K562 (cell line): ENCODE data around the gene MCC. TPM values are rescaled to one million over a fixed set of nuclear protein-coding genes. Genes with fewer than 3 reads are reported as not detected.

ENCODE experiments used
- HNRNPL ChIP-seq: fragments of 200-400 bp; formaldehyde crosslinking; IDR thresholded peaks from 2 replicates; pipeline ENCODE4 v1.6.1; 2017; ENCODE audit warnings: low read depth, mild to moderate bottlenecking, low read length
- polyA plus RNA-seq, 8 experiments: library from polyadenylated mRNA; depleted of rRNA in 4 of 8; stranded (reverse) in 5 of 8; unstranded in 3 of 8; fragments of >200 nt; fragmentation: Nextera tagmentation in 2 of 8; fragmentation: Illumina TruSeq in 1 of 8; extraction: Ambion mirVana in 2 of 8; extraction: Trizol in 1 of 8; gene quantifications; 2 replicates each; pipeline versions ENCODE4 v1.2.1 to v1.2.3, GENCODE V29; 2011 to 2014; ENCODE audit warnings: inconsistent platforms in 1 of 8, missing spikeins in 1 of 8
- total RNA-seq, 7 experiments: library from RNA; depleted of rRNA in 6 of 7; stranded (reverse); fragments of >200 nt in 6 of 7; fragmentation: Illumina TruSeq in 2 of 7; extraction: Trizol in 2 of 7; gene quantifications; 2 replicates each; pipeline versions ENCODE4 v1.2.1 to v1.2.3, GENCODE V29; 2011 to 2021; ENCODE audit warnings: low replicate concordance in 1 of 7
- TF ChIP-seq, protein P1 (sequence below): fragments of 450-650 bp; IDR thresholded peaks from 2 replicates; pipeline ENCODE4 v1.6.1; 2016; ENCODE audit warnings: low read depth
- TF ChIP-seq, protein P2 (sequence below): fragments of 250-450 bp; sonication (Bioruptor Pico); IDR thresholded peaks from 2 replicates; pipeline ENCODE4 v1.4.0; 2020; ENCODE audit warnings: mild to moderate bottlenecking

The MCC gene
- total and polyA plus RNA-seq, 9 of the 15 experiments (the other 6 are each of a cell fraction or from before 2014, with no cell fraction given), result 0.04 to 0.24 (median 0.06) TPM; not detected in 1

DNA sequence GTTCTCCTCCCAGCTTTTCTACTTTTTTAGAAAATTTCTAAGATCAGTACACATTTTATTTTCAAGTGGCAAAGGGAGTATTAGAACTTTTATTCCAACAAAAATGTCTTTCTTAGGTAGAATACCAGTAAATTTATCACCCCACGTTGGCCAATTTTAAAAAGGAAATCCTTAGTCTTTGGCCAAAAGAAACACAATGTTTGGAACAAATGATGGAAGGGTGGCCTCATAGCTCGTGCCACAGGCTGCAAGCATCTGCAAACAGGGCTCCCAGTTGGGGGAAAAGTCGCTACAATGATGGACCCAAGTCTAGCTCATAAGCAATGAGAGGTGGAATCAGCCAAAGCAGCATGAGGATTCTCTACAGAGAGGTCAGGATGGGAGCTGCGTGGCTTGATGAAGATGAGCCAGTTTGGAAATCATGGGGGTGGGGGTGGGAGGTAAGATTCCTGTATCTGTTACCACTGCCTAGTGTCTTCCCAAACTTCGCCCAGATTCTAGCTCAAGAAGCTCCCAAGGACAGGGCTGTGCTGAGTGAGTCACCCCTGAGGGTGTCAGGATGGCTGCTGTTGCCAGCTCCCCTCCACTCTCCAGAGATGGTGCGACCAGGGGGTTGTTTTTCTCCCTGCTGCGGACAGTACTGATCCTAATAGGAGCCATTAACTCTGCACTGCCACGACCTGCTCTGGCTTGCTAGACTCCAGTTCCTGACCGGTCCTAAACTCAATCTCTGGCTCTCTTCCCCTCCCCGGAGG, 436.0 kb downstream of the MCC start (continued):
- TF ChIP-seq, protein P1, sequence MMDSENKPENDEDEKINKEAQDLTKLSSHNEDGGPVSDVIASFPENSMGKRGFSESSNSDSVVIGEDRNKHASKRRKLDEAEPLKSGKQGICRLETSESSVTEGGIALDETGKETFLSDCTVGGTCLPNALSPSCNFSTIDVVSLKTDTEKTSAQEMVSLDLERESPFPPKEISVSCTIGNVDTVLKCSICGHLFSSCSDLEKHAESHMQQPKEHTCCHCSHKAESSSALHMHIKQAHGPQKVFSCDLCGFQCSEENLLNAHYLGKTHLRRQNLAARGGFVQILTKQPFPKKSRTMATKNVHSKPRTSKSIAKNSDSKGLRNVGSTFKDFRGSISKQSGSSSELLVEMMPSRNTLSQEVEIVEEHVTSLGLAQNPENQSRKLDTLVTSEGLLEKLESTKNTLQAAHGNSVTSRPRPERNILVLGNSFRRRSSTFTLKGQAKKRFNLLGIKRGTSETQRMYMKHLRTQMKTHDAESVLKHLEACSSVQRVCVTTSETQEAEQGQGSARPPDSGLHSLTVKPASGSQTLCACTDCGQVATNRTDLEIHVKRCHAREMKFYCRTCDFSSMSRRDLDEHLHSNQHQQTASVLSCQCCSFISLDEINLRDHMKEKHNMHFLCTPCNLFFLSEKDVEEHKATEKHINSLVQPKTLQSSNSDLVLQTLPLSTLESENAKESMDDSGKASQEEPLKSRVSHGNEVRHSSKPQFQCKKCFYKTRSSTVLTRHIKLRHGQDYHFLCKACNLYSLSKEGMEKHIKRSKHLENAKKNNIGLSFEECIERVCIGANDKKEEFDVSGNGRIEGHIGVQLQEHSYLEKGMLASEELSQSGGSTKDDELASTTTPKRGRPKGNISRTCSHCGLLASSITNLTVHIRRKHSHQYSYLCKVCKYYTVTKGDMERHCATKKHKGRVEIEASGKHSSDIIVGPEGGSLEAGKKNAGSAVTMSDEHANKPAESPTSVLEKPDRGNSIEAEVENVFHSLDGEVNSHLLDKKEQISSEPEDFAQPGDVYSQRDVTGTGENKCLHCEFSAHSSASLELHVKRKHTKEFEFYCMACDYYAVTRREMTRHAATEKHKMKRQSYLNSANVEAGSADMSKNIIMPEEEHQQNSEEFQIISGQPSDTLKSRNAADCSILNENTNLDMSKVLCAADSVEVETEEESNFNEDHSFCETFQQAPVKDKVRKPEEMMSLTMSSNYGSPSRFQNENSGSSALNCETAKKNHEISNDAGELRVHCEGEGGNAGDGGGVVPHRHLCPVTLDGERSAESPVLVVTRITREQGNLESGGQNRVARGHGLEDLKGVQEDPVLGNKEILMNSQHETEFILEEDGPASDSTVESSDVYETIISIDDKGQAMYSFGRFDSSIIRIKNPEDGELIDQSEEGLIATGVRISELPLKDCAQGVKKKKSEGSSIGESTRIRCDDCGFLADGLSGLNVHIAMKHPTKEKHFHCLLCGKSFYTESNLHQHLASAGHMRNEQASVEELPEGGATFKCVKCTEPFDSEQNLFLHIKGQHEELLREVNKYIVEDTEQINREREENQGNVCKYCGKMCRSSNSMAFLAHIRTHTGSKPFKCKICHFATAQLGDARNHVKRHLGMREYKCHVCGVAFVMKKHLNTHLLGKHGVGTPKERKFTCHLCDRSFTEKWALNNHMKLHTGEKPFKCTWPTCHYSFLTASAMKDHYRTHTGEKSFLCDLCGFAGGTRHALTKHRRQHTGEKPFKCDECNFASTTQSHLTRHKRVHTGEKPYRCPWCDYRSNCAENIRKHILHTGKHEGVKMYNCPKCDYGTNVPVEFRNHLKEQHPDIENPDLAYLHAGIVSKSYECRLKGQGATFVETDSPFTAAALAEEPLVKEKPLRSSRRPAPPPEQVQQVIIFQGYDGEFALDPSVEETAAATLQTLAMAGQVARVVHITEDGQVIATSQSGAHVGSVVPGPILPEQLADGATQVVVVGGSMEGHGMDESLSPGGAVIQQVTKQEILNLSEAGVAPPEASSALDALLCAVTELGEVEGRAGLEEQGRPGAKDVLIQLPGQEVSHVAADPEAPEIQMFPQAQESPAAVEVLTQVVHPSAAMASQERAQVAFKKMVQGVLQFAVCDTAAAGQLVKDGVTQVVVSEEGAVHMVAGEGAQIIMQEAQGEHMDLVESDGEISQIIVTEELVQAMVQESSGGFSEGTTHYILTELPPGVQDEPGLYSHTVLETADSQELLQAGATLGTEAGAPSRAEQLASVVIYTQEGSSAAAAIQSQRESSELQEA, result no peak
- no peak for TF ChIP-seq HNRNPL
- TF ChIP-seq, protein P2, sequence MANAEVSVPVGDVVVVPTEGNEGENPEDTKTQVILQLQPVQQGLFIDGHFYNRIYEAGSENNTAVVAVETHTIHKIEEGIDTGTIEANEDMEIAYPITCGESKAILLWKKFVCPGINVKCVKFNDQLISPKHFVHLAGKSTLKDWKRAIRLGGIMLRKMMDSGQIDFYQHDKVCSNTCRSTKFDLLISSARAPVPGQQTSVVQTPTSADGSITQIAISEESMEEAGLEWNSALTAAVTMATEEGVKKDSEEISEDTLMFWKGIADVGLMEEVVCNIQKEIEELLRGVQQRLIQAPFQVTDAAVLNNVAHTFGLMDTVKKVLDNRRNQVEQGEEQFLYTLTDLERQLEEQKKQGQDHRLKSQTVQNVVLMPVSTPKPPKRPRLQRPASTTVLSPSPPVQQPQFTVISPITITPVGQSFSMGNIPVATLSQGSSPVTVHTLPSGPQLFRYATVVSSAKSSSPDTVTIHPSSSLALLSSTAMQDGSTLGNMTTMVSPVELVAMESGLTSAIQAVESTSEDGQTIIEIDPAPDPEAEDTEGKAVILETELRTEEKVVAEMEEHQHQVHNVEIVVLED (CRISPR knock-in tag), result no peak
